ENCODE results near the gene CASK.
"Not testable (repeated sequence)": the region's sequence is repeated elsewhere in the genome, so short reads cannot be mapped to it uniquely, and the experiment has no call there.

CASK gene

DNA sequence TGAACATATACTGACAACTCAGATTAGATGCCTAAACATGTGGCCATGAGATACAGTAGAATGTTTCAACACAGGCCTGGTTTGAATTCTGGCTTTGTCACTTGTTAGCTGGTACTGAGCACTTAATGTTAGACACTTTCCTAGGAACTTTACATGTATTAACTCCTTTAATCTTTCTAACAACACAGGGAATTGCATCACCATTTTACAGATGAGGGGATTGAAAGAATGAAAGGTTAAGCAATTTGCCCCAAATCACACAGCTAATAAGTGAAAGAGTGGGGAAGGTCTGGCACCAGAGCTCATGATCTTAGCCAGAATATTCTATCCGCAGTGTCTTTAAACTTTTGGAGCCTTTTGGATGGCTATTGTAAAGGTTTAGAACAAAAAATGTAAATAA lies 380.3 kb downstream of the CASK start:
- DNase-seq, result no peak

DNA sequence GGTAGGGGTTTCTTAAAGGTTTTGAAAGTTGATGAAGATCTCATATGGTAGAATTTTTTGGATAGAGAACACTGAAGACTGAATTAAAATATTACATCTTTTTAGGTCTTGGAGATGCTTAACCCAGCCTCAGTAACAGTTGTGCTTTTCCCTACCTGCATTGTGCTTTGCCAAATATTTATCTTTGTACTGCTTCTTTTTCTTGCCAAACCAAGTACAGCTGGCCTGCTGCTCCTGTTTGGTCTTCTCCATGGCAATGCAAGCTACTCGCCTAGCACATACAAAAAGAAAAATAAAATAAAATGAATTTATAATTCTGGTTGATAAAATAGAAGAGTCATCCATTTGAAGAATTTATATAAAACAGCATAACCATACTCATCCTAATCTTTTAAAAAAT lies 380.8 kb downstream of the CASK start:
- no peak for DNase-seq

- DNase-seq, result no peak
These were observed 381.2 kb downstream of the CASK start for GRCh38 chrX:41542135-41542534.

- DNase-seq, result no peak
These were observed 382.0 kb downstream of the CASK start for GRCh38 chrX:41541386-41541785.

DNA sequence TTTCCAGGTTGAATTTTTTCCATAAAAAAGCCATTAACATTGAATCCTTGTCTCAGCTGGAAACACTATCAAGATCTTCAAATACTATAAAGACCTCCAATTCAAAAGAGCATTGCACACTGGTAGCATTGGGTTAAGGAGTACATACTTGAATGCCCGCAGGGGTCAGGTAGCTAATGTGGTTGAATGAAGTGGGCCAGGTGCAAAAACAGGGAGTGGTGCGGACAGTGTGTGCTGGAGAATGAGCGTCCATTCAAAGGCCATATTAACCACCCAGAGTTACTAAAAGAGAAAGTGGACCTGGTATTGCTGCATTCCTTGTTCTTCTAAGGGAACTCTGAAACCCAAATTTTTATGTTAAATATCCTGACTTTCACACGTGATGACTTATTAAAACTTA lies 384.6 kb downstream of the CASK start:
- no peak for DNase-seq

DNA sequence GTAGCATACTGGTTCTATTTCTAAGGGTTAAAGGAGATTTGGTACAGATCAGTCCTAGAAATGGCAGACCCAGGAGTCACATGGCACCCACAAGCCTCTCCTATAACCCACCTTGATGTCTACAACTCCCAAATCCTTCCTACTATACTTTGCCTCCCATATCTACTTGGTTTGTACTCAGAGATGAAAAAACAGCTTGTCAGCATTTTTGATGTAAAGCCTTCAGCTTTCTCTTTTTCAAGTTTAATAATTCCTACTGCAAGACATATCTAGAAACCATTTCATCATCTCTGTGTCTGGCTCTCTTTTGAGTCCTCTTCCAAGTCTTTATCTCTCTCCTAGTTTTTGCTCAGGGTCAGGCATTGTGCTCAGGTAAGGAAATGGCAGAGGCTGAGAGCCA lies 393.3 kb downstream of the CASK start:
- DNase-seq, result no peak

- DNase-seq, result no peak
These were observed 394.1 kb downstream of the CASK start for GRCh38 chrX:41529221-41529620.

DNA sequence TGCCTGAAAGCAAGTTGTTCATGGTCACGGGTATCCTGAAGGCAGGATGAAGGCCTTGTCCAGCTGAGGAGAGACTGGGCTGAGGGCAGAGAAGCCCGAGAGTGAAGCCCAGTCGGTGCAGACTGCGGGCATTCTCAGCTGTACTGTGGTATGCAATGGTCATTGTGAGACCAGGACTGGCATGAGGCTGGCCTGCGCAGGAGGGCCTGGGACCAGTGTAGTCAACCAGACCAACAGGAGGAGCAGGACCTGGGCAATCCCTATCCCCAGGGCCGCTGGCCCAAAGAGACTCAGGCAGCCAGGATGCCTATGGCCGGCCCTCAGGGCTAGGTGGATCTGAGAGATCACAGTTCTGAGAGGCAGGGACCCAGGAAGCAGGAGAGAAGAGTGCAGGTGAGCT lies 394.6 kb downstream of the CASK start:
- no peak for DNase-seq

DNA sequence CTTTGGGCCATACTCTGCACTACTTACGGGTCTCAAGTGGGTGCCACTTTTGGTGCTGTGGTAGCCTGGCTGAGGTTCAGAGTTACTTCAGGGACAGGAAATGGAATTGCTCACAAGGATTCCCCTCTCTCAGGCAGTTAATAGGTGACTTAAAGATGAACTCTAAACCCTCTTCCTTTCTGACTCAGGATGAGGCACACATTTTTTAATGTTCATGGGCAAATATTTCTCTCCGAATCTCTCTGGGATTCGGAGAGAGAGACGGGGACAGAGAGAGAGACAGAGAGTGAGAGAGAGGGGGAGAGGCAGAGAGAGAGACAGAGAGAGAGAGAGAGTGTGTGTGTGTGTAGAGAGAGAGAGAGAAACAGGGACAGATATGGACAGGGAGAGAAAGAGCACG lies 396.4 kb downstream of the CASK start:
- no peak for DNase-seq

- no peak for DNase-seq
These were observed 397.1 kb downstream of the CASK start for GRCh38 chrX:41526271-41526670.

DNA sequence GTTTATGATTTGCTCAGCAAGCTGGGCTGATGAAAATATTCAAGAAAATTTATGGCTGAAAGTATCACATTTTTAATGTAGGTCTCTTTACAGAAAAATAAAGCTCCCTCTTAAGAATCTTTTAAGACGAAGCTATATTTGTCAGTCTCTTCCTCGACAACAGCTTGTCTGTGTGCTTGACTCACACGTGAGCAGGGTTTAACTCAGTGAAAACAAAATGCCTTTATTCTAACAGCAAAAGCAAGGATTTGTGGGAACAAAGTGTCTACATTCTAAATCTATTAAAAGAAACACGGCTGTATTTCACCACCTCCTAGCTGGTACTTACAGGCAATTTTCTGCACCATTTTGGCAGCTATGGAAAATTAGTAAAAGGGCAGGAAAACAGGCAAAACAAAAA lies 400.7 kb downstream of the CASK start:
- no peak for DNase-seq

GRCh38 chrX:41522081-41522480 lies 401.3 kb downstream of the CASK start:
- DNase-seq, result no peak

DNA sequence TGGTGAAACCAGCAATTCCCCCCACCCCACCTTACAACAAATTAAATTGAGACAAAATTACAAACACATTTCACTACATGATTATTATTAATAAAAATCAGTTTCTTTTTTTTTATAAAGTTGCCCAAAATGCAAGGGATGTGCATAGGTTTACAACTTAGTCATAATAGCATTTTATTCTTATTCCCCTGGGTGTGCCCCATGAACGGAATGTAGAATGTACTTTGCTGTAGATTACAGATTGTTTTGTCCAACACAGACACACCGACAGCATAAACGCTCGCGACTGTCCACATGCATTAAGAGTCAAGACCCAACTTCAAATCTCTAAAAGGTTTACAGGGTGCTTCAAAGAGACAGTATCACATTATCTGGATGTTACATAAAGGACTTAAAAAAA lies 403.9 kb downstream of the CASK start:
- DNase-seq, result no peak

- DNase-seq, result no peak
These were observed 404.5 kb downstream of the CASK start for GRCh38 chrX:41518841-41519220.

DNA sequence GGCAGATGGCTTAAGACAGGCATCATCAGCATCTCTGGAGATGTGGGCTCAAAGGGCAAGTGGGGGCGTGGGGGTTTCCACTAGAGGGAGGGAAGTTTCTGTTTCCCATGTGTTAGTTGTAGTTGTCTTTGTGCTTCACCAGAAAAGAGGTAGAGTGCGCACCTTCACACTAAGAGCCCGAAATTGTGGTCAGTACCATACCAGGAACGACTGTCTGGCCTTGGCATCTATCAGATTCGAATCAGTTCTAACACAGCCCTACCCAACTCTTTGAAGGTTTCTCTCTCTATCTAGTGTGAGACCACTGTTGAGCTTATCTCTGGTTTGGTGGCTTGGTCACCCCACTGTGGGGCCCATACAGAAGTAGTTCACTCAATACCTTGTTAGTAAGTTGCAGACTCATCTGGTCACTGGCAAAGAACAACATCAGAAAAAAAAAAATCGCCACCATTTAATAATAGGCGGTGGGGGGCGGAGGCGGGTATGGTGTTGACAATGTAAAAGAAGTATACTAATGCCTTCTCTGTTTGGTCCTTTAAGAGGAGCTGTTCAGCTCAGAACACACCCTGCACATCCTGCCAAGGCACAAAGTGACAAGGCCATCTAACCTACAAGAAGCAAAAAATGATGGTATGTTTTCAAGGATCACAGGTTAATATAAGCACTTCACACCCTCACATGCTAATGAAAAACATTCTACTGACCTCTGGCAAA lies 405.1 kb downstream of the CASK start:
- DNase-seq, result no peak

- DNase-seq, result no peak
These were observed 406.2 kb downstream of the CASK start for GRCh38 chrX:41516999-41517765.

- no peak for DNase-seq
These were observed 406.9 kb downstream of the CASK start for GRCh38 chrX:41516456-41516855.

- DNase-seq, result no peak
These were observed 408.0 kb downstream of the CASK start for GRCh38 chrX:41515376-41515775.

GRCh38 chrX:41514179-41514578 lies 409.2 kb downstream of the CASK start:
- no peak for DNase-seq

- DNase-seq, result not testable (repeated sequence)
These were observed 410.5 kb downstream of the CASK start for GRCh38 chrX:41512853-41513252.

GRCh38 chrX:41512394-41512793 lies 411.0 kb downstream of the CASK start:
- DNase-seq, result no peak

DNA sequence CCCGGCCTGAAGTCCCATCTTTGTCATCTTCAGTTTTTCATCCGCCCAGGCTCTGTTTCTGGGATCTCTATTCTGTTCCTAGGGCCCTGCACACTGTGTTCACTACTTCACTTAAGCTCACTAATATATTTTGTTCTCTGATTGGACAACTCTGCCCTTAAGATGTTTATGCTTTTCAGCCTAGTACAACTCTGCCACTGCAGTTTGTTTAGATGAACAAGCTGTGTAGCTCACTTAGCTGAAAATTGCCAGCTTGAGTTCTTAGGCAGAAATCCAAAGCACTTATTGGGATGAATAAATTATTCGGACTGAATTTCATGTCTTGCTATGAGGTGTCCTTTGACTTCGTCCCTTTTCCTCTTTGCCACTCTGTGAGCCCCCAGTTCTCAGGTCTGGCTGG lies 415.4 kb downstream of the CASK start:
- no peak for DNase-seq

GRCh38 chrX:41502004-41502403 lies 421.4 kb downstream of the CASK start:
- no peak for DNase-seq

GRCh38 chrX:41499984-41500383 lies 423.4 kb downstream of the CASK start:
- DNase-seq, result no peak

- no peak for DNase-seq
These were observed 424.2 kb downstream of the CASK start for GRCh38 chrX:41499195-41499594.
